ENCODE data around the gene CKS2. TPM values are rescaled to one million over a fixed set of nuclear protein-coding genes. Genes with fewer than 3 reads are reported as not detected.
"Not testable (repeated sequence)": the region's sequence is repeated elsewhere in the genome, so short reads cannot be mapped to it uniquely, and the experiment has no call there.

Gene CKS2
- polyA plus RNA-seq, 1 donor from 2014 or later: 48.5 TPM

DNA sequence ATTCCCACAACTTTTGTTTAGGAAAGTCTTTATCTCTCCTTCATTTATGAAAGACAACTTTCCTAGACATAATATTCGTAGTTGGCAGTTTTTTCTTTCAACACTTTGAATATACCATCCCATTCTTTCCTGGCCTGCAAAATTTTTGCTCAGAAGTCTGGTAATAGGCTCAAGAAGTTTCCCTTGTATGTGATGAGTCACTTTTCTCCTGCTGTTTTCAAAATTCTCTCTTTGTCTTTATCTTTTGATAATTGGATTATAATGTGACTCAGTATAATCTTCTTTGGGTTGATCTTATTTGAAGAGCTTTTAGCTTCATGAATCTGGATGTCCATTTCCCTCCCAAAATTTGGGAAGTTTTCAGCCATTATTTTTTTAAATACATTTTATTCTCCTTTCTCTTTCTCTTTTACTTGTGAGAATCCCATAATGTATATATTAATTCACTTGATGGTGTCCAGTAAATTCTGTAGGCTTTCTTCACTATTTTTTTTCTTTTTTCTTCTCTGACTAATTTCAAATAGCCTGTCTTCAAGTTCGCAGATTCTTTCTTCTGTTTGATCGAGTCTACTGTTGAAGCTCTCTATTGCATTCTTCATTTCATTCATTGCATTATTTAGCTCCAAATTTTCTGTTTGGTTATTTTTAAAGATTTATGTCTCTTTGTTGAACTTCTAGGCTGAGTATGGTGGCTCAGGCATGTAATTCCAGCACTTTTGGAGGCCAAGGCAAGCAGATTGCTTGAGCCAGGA is 37.3 kb upstream of the CKS2 start (continued):
- TF ChIP-seq EP300 (conservative IDR thresholded peaks at IDR 0.05; ENCODE audit: poor library complexity, severe bottlenecking) (no peak), SMC3 (conservative IDR thresholded peaks at IDR 0.05; ENCODE audit: poor library complexity) (no peak)

DNA sequence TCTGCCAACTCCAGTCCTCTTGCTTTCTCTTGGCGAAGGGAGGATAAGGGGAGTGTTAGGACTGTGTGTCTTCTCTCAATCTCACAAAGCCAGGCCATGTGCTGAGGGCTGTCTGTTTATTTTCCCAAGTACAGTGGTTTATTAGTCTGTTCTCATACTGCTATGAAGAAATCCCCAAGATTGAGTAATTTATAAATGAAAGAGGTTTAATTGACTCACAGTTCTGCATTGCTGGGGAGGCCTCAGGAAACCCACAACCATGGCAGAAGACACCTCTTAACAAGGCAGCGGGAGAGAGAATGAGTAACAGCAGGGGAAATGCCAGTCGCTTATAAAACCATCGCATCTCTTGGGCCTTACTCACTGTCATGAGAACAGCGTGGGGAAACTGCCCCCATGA is 36.2 kb upstream of the CKS2 start:
- Histone ChIP-seq H3K4me2 (ENCODE audit: low read length) (no peak overlapping the region), H3K9me3 (ENCODE audit: low read length) (peaks cover 9% of the 10 kb centered on the region), H3K27ac (ENCODE audit: low read length) (no peak overlapping the region)

DNA sequence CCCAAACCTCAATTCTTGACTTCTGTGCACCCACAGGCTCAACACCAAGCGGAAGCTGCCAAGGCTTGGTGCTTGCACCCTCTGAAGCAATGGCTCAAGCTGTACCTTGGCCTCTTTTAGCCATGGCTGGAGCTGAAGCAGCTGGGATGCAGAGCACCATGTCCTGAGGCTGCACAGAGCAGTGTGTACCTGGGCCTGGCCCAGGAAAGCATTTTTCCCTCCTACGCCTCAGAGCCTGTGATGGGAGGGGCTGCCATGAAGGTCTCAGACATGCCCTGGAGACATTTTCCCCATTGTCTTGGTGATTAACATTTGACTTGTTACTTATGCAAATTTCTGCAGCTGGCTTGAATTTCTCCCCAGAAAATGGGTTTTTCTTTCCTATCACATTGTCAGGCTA is 35.0 kb upstream of the CKS2 start:
- not testable (repeated sequence) for H3K27me3 ChIP-seq (ENCODE audit: insufficient read depth, low read depth, low read length); H3F3A ChIP-seq (ENCODE audit: insufficient read depth, low read length, poor library complexity, severe bottlenecking); H2AFZ ChIP-seq (ENCODE audit: low read depth, low read length); H3K9ac ChIP-seq (ENCODE audit: low read length); H4K20me1 ChIP-seq (ENCODE audit: insufficient read depth); H3K27ac ChIP-seq (ENCODE audit: low read length); H3K9me3 ChIP-seq (ENCODE audit: low read length); H3K4me2 ChIP-seq (ENCODE audit: low read length); H3K36me3 ChIP-seq (ENCODE audit: insufficient read depth, low read length); H3K79me2 ChIP-seq (replicated peaks; ENCODE audit: insufficient read depth, low read length); H3K4me3 ChIP-seq (ENCODE audit: low read length); H3K9me2 ChIP-seq (ENCODE audit: insufficient read depth, low read length)

More for the DNA sequence above, 36.2 kb upstream of the CKS2 start:
- no peaks in the 10 kb centered on the region for H3K79me2 ChIP-seq (replicated peaks; ENCODE audit: insufficient read depth, low read length)
- H3F3A ChIP-seq (ENCODE audit: insufficient read depth, low read length, poor library complexity, severe bottlenecking): no peaks in the 10 kb centered on the region
- H4K20me1 ChIP-seq (ENCODE audit: insufficient read depth): no peaks in the 10 kb centered on the region
- H3K9me2 ChIP-seq (ENCODE audit: insufficient read depth, low read length): no peaks in the 10 kb centered on the region
- no peak overlapping the region for H3K9ac ChIP-seq (ENCODE audit: low read length)
- TF ChIP-seq EP300 (conservative IDR thresholded peaks at IDR 0.05; ENCODE audit: poor library complexity, severe bottlenecking): no peak
- TF ChIP-seq RAD21 (conservative IDR thresholded peaks at IDR 0.05): no peak
- TF ChIP-seq, protein P1, sequence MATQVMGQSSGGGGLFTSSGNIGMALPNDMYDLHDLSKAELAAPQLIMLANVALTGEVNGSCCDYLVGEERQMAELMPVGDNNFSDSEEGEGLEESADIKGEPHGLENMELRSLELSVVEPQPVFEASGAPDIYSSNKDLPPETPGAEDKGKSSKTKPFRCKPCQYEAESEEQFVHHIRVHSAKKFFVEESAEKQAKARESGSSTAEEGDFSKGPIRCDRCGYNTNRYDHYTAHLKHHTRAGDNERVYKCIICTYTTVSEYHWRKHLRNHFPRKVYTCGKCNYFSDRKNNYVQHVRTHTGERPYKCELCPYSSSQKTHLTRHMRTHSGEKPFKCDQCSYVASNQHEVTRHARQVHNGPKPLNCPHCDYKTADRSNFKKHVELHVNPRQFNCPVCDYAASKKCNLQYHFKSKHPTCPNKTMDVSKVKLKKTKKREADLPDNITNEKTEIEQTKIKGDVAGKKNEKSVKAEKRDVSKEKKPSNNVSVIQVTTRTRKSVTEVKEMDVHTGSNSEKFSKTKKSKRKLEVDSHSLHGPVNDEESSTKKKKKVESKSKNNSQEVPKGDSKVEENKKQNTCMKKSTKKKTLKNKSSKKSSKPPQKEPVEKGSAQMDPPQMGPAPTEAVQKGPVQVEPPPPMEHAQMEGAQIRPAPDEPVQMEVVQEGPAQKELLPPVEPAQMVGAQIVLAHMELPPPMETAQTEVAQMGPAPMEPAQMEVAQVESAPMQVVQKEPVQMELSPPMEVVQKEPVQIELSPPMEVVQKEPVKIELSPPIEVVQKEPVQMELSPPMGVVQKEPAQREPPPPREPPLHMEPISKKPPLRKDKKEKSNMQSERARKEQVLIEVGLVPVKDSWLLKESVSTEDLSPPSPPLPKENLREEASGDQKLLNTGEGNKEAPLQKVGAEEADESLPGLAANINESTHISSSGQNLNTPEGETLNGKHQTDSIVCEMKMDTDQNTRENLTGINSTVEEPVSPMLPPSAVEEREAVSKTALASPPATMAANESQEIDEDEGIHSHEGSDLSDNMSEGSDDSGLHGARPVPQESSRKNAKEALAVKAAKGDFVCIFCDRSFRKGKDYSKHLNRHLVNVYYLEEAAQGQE (IDR thresholded peaks at IDR 0.05; ENCODE audit: borderline replicate concordance): no peak
- TF ChIP-seq TAF1 (IDR thresholded peaks at IDR 0.05; ENCODE audit: low read depth): no peak
- H3K4me3 ChIP-seq (ENCODE audit: low read length): no peak overlapping the region
- no peaks in the 10 kb centered on the region for H3K27me3 ChIP-seq (ENCODE audit: insufficient read depth, low read depth, low read length)
- no peaks in the 10 kb centered on the region for H3K36me3 ChIP-seq (ENCODE audit: insufficient read depth, low read length)
- H2AFZ ChIP-seq (ENCODE audit: low read depth, low read length): no peak overlapping the region

DNA sequence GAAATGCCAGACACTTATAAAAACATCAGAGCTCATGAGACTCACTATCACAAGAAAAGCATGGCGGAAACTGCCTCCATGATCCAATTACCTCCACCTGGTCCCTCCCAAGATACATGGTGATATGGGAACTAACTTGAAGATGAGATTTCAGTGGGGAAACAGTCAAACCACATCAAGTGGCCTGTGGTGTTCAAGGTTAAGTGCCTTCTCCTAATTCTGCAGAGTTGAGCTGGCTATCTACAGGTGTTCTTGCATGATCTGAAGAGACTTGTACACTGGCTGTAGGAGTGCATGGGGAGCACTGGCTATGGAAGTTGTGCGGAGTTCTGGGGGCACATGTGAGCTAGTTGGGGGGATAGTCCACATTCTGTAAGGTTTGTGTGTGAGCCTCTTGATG is 34.0 kb upstream of the CKS2 start:
- no peak overlapping the region for H3K4me2 ChIP-seq (ENCODE audit: low read length)

More for the DNA sequence above, 34.0 kb upstream of the CKS2 start:
- Histone ChIP-seq H2AFZ (ENCODE audit: low read depth, low read length) (no peak overlapping the region), H3K4me3 (ENCODE audit: low read length) (no peak overlapping the region), H3K9me2 (ENCODE audit: insufficient read depth, low read length) (no peaks in the 10 kb centered on the region), H3F3A (ENCODE audit: insufficient read depth, low read length, poor library complexity, severe bottlenecking) (no peaks in the 10 kb centered on the region), H3K27me3 (ENCODE audit: insufficient read depth, low read depth, low read length) (no peaks in the 10 kb centered on the region), H3K27ac (ENCODE audit: low read length) (no peak overlapping the region), H3K36me3 (ENCODE audit: insufficient read depth, low read length) (no peaks in the 10 kb centered on the region), H3K9me3 (ENCODE audit: low read length) (peaks cover 9% of the 10 kb centered on the region), H3K79me2 (replicated peaks; ENCODE audit: insufficient read depth, low read length) (no peaks in the 10 kb centered on the region), H3K9ac (ENCODE audit: low read length) (no peak overlapping the region), H4K20me1 (ENCODE audit: insufficient read depth) (no peaks in the 10 kb centered on the region)
- no peak for TF ChIP-seq EP300 (conservative IDR thresholded peaks at IDR 0.05; ENCODE audit: poor library complexity, severe bottlenecking)
- TF ChIP-seq, protein P2, sequence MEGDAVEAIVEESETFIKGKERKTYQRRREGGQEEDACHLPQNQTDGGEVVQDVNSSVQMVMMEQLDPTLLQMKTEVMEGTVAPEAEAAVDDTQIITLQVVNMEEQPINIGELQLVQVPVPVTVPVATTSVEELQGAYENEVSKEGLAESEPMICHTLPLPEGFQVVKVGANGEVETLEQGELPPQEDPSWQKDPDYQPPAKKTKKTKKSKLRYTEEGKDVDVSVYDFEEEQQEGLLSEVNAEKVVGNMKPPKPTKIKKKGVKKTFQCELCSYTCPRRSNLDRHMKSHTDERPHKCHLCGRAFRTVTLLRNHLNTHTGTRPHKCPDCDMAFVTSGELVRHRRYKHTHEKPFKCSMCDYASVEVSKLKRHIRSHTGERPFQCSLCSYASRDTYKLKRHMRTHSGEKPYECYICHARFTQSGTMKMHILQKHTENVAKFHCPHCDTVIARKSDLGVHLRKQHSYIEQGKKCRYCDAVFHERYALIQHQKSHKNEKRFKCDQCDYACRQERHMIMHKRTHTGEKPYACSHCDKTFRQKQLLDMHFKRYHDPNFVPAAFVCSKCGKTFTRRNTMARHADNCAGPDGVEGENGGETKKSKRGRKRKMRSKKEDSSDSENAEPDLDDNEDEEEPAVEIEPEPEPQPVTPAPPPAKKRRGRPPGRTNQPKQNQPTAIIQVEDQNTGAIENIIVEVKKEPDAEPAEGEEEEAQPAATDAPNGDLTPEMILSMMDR (IDR thresholded peaks at IDR 0.05; ENCODE audit: poor library complexity, severe bottlenecking): no peak
- TF ChIP-seq, protein P1 (IDR thresholded peaks at IDR 0.05; ENCODE audit: borderline replicate concordance): no peak
